WTC11 (cell line): ENCODE measurements around the gene WIZ. TPM values are rescaled to one million over a fixed set of nuclear protein-coding genes. Genes with fewer than 3 reads are reported as not detected.
"Not testable (repeated sequence)": the region's sequence is repeated elsewhere in the genome, so short reads cannot be mapped to it uniquely, and the experiment has no call there.

Experiments
- ATAC-seq: fragments of 200-7000 bp; cut with Tn5 transposase; 2 replicates; pipeline ENCODE4 v1.10.0; 2021; ENCODE audit warnings: mild to moderate bottlenecking, moderate library complexity
- CTCF ChIA-PET: fragments of 300-600 bp; sonication (Branson Sonifier 250); formaldehyde crosslinking; loops from one replicate; lab custom pipeline; 2021; ENCODE audit warnings: antibody characterized with exemption; lab: Charles Lee
- POLR2A ChIA-PET: fragments of 350-600 bp; sonication (Branson Sonifier 250); formaldehyde crosslinking; loops from one replicate; lab custom pipeline; 2021; ENCODE audit warnings: antibody characterized with exemption; lab: Charles Lee
- DNase-seq: peaks from one replicate; pipeline ENCODE4 v3.0.0; 2021; ENCODE audit warnings: low spot score
- H3K27ac Mint-ChIP-seq: 2 replicates; pipeline ENCODE4 v1.8.0; 2021; ENCODE audit warnings: mixed read lengths
- H3K27me3 Mint-ChIP-seq: 2 replicates; pipeline ENCODE4 v1.8.0; 2021; ENCODE audit warnings: low read depth, mild to moderate bottlenecking, moderate library complexity, mixed read lengths
- H3K36me3 Mint-ChIP-seq: 2 replicates; pipeline ENCODE4 v1.8.0; 2021; ENCODE audit warnings: mixed read lengths
- H3K4me1 Mint-ChIP-seq: 2 replicates; pipeline ENCODE4 v1.8.0; 2022; ENCODE audit warnings: mixed read lengths
- H3K4me3 Mint-ChIP-seq: 2 replicates; pipeline ENCODE4 v1.8.0; 2021; ENCODE audit warnings: mild to moderate bottlenecking, moderate library complexity, mixed read lengths
- H3K9me3 Mint-ChIP-seq: 2 replicates; pipeline ENCODE4 v1.8.0; 2021; ENCODE audit warnings: mixed read lengths
- AR ChIP-seq: fragments of 250-450 bp; sonication (Bioruptor Pico); IDR thresholded peaks from 2 replicates; pipeline ENCODE4 v1.9.0; 2021; ENCODE audit warnings: mild to moderate bottlenecking
- CDX4 ChIP-seq: fragments of 250-450 bp; sonication (Bioruptor Pico); IDR thresholded peaks from 2 replicates; pipeline ENCODE4 v1.9.0; 2021; ENCODE audit warnings: moderate library complexity, mild to moderate bottlenecking, inconsistent platforms, borderline replicate concordance
- E2F4 ChIP-seq: sonication (generic); formaldehyde crosslinking; IDR thresholded peaks from 2 replicates; pipeline ENCODE4 v1.8.1; 2022; ENCODE audit warnings: low read depth, mild to moderate bottlenecking, moderate library complexity, missing genetic modification reagents, borderline replicate concordance
- E2F5 ChIP-seq: sonication (generic); formaldehyde crosslinking; IDR thresholded peaks from 2 replicates; pipeline ENCODE4 v1.8.1; 2022; ENCODE audit warnings: mild to moderate bottlenecking, moderate library complexity, missing genetic modification reagents
- FOXJ3 ChIP-seq: sonication (generic); formaldehyde crosslinking; IDR thresholded peaks from 2 replicates; pipeline ENCODE4 v1.9.0; 2021; ENCODE audit warnings: missing genetic modification reagents, mild to moderate bottlenecking, borderline replicate concordance
- JUN ChIP-seq: sonication (generic); formaldehyde crosslinking; IDR thresholded peaks from 2 replicates; pipeline ENCODE4 v1.8.0; 2023; ENCODE audit warnings: mild to moderate bottlenecking, missing genetic modification reagents
- KAT7 ChIP-seq: sonication (generic); formaldehyde crosslinking; IDR thresholded peaks from 2 replicates; pipeline ENCODE4 v1.8.1; 2023; ENCODE audit warnings: missing genetic modification reagents, mild to moderate bottlenecking, borderline replicate concordance
- MLX ChIP-seq: sonication (generic); formaldehyde crosslinking; IDR thresholded peaks from 2 replicates; pipeline ENCODE4 v1.8.1; 2023; ENCODE audit warnings: mild to moderate bottlenecking, missing genetic modification reagents, moderate library complexity
- NFATC4 ChIP-seq: fragments of 250-450 bp; sonication (Bioruptor Pico); IDR thresholded peaks from 2 replicates; pipeline ENCODE4 v1.9.0; 2021; ENCODE audit warnings: mild to moderate bottlenecking
- NR2C2 ChIP-seq: sonication (generic); formaldehyde crosslinking; IDR thresholded peaks from 2 replicates; pipeline ENCODE4 v1.8.0; 2022; ENCODE audit warnings: mild to moderate bottlenecking, missing genetic modification reagents
- PRRX2 ChIP-seq: fragments of 250-450 bp; sonication (Bioruptor Pico); IDR thresholded peaks from 2 replicates; pipeline ENCODE4 v1.8.0; 2021; ENCODE audit warnings: mild to moderate bottlenecking
- ZBTB21 ChIP-seq: sonication (generic); formaldehyde crosslinking; IDR thresholded peaks from 2 replicates; pipeline ENCODE4 v1.8.1; 2023; ENCODE audit warnings: mild to moderate bottlenecking, missing genetic modification reagents, borderline replicate concordance
- ZNF219 ChIP-seq: sonication (generic); formaldehyde crosslinking; IDR thresholded peaks from 2 replicates; pipeline ENCODE4 v1.8.0; 2023; ENCODE audit warnings: missing genetic modification reagents, mild to moderate bottlenecking, borderline replicate concordance
- ZNF317 ChIP-seq: sonication (generic); formaldehyde crosslinking; IDR thresholded peaks from 2 replicates; pipeline ENCODE4 v1.8.1; 2023; ENCODE audit warnings: low read depth, mild to moderate bottlenecking, moderate library complexity, missing genetic modification reagents, borderline replicate concordance
- ZNF425 ChIP-seq: fragments of 250-450 bp; sonication (Bioruptor Pico); conservative IDR thresholded peaks from 2 replicates; pipeline ENCODE4 v1.9.0; 2021; ENCODE audit warnings: mild to moderate bottlenecking
- ZNF671 ChIP-seq: fragments of 250-450 bp; sonication (Bioruptor Pico); IDR thresholded peaks from 2 replicates; pipeline ENCODE4 v1.8.0; 2021; ENCODE audit warnings: mild to moderate bottlenecking
- total RNA-seq: library from RNA; stranded (reverse); gene quantifications from 3 replicates; pipeline ENCODE4 v1.2.3, GENCODE V29; 2021

WIZ gene
- total RNA-seq, 1 experiment from 2014 or later: 43.9 TPM

- TF ChIP-seq ZNF219 (CRISPR knock-in tag) (no peak), NR2C2 (CRISPR knock-in tag) (no peak), ZNF671 (no peak), JUN (CRISPR knock-in tag) (no peak), PRRX2 (no peak), E2F4 (CRISPR knock-in tag) (no peak), E2F5 (CRISPR knock-in tag) (no peak), MLX (CRISPR knock-in tag) (no peak), AR (no peak)
Measured at GRCh38 chr19:15488489-15489226, 38.9 kb upstream of the WIZ start (continued).

GRCh38 chr19:15487038-15487437, 37.3 kb upstream of the WIZ start:
- Mint-ChIP-seq H3K27me3 (peaks cover under 1% of the 10 kb centered on the region), H3K4me1 (no peaks in the 10 kb centered on the region), H3K36me3 (peaks cover 5% of the 10 kb centered on the region)
- POLR2A ChIA-PET: no interaction called here
- DNase-seq (no peak), ATAC-seq (no peak)
- no peak for TF ChIP-seq NFATC4 (CRISPR knock-in tag)
- TF ChIP-seq ZBTB21 (CRISPR knock-in tag): no peak
- TF ChIP-seq ZNF425 (CRISPR knock-in tag): no peak
- TF ChIP-seq FOXJ3 (CRISPR knock-in tag): no peak
- no peak for TF ChIP-seq ZNF317 (CRISPR knock-in tag)
- TF ChIP-seq CDX4: no peak
- TF ChIP-seq KAT7 (CRISPR knock-in tag): no peak
- TF ChIP-seq, all 79 proteins: peak for 0
- Mint-ChIP-seq H3K9me3 (peaks cover 9% of the 10 kb centered on the region), H3K27ac (no peak overlapping the region), H3K4me3 (no peak overlapping the region)
- CTCF ChIA-PET: no interaction called here

- H3K27ac Mint-ChIP-seq, H3K9me3 Mint-ChIP-seq, POLR2A ChIA-PET, ATAC-seq, H3K27me3 Mint-ChIP-seq, H3K4me1 Mint-ChIP-seq, DNase-seq, H3K36me3 Mint-ChIP-seq, H3K4me3 Mint-ChIP-seq: not testable (repeated sequence)
- CTCF ChIA-PET: interaction anchor here (0.6 to 0.7 kb wide), 2 partner anchors 34 to 66 kb away, joined by 3 read pairs; no protein-coding TSS in a partner anchor
Measured at GRCh38 chr19:15485768-15486167, 36.0 kb upstream of the WIZ start.

- H3K27me3 Mint-ChIP-seq, ATAC-seq, H3K4me3 Mint-ChIP-seq, H3K27ac Mint-ChIP-seq, DNase-seq, H3K36me3 Mint-ChIP-seq, H3K4me1 Mint-ChIP-seq: not testable (repeated sequence)
- CTCF ChIA-PET: interaction anchor here (1.6 to 2.9 kb wide), 3 partner anchors 23 to 74 kb away, joined by 4 to 27 read pairs (median 8); partner anchors contain the start of gene AKAP8L
- POLR2A ChIA-PET: interaction anchor here (0.6 kb wide), 1 partner anchor 23 kb away, joined by 3 read pairs; no protein-coding TSS in a partner anchor
- peaks cover 12% of the 10 kb centered on the region for H3K9me3 Mint-ChIP-seq
Measured at GRCh38 chr19:15480996-15481395, 31.2 kb upstream of the WIZ start.
